T1000 (cell line): Measurements from ENCODE around the gene LDAF1.

Source experiments
- DNase-seq: peaks from one replicate; lab custom pipeline; 2025; ENCODE audit warnings: mixed read lengths; lab: John Stamatoyannopoulos, UW

LDAF1 gene

DNA sequence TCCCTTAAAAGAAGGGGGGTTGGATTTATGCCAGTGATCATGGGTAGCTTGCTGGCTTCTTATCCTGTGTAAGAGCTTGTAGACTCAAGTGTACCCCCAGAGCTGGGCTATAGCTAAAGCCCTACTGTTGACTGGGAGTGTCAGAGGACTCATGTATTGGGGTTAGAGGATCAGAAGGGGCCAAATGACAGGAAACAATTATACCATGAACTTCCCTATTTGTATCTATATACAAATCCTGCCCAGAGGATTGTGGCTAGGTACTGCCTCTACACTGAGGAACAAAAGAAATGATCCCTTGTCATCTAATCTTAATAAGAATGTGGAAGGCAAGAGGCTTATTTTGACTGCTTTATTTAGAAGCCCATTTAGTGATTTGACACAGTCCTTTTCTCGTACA, 38.6 kb downstream of the LDAF1 start:
- no peak for DNase-seq

DNA sequence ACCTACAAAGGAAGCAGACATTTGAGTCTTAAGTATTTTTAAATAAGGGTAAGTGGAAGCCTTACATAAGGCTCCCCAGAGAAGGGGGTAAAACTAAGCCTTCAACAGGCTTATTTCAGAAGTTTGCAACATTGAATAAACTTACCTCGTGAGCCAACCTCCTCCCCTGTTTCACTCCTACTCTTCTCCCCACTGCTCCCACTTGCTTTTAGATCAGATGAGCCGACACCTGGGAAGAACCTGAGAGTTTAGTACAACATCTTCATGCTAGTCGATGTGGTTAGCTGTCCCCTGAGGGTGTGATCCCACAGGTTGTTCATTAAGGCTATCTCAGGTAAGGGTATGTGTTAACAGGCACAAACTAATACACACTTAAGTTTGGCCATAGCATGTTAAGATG, 39.1 kb downstream of the LDAF1 start:
- DNase-seq: no peak

DNA sequence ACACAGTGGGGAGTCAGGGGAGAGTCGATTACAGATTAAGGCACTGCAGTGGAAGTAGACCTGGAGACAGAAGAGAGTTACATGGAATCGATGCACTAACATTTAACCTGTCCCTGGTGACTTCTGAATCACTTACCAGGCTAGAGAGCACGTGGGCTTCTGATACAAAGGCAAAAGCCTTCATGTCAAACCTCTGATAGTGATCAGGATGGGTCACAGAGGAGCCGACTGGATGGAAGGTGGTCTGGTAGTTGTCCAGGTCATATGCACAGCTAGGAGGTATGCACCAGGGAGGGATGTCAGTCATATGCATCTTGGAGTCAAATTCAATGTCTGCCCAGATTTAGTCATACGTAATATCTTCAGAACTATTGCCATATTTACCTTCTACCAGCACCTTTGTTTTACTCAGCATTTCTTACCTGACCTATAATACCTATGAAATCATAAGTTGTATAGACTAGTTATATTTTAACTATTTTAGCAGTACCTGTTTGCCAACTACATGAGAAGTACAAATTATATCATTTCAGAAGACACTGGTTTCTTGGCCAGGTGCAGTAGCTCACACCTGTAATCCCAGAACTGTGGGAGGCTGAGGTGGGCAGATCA, 41.2 kb downstream of the LDAF1 start:
- no peak for DNase-seq

GRCh38 chr16:21203155-21203797, 44.8 kb downstream of the LDAF1 start:
- no peak for DNase-seq

GRCh38 chr16:21205303-21205702, 46.8 kb downstream of the LDAF1 start:
- no peak for DNase-seq

DNA sequence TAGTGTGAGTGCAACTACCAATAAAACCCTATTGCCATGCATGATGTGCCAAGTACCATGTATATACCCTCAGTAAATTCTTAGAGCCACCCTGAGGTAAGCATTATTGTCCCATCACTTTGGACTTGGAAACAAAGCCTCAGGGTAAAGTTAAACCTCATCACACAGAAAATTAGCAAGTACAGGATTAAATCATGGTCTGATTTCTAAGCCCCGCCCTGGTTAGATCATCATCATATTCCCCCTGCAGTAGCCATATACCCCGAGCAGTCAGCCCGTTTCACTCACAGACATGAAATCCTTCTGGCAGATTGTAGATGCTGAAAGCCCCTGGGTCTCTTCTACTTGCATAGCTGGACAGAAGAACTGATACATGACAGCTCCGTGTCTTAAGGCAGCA, 48.1 kb downstream of the LDAF1 start:
- DNase-seq: no peak

- no peak for DNase-seq
Observed at GRCh38 chr16:21208446-21209230, 50.2 kb downstream of the LDAF1 start.

DNA sequence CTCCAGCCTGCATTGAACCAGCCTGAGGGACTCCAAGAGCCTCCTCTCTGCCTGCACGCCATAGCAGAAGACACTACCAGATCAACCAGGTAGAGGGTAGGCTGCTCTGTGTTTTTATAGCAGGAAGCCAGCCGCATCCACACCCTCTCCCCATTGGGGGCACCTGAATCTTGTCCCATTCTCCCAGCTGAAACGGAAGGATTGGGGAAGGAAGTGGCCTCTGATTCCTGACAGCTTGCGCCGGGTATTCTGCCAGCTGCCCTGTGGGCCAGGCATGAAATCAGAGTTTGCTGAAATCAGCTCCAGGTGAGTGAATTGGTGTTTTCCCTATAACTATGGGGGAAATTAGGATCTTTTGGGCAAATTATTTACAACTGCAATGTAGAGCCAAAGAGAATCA, 53.0 kb downstream of the LDAF1 start, which contains the start of gene ZP2:
Gene ZP2, minus strand, starts transcription at position 89 of the 400 bp plus-strand sequence. Its CDS starts 27 bp downstream, at position 62.
- DNase-seq: no peak

GRCh38 chr16:21214086-21214485, 55.6 kb downstream of the LDAF1 start:
- DNase-seq: no peak

- DNase-seq: no peak
Observed at GRCh38 chr16:21217121-21217520, 58.6 kb downstream of the LDAF1 start.

DNA sequence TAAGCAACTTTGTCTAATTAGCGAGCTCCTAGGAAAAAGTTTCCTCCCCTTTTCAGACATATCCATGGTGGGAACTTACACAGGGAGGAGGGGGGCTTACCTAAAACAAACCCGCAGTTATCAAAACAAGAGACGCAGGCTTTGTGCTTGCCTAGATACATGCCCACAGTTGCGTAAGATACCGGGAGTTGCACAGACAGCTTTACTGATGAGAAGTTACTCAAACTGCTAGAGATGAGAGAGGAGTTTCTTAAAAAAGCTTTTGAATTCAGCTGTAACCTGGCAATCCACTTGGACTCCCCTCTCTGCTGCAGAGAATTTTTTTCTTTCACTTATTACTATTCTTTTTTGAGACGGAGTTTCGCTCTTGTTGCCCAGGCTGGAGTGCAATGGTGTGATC, 59.7 kb downstream of the LDAF1 start:
- DNase-seq: no peak

- DNase-seq: no peak
Observed at GRCh38 chr16:21219551-21219950, 61.1 kb downstream of the LDAF1 start.

- DNase-seq: no peak
Observed at GRCh38 chr16:21222495-21223337, 64.2 kb downstream of the LDAF1 start.

GRCh38 chr16:21223787-21224186, 65.3 kb downstream of the LDAF1 start:
- no peak for DNase-seq

GRCh38 chr16:21224800-21225199, 66.3 kb downstream of the LDAF1 start:
- DNase-seq: no peak

DNA sequence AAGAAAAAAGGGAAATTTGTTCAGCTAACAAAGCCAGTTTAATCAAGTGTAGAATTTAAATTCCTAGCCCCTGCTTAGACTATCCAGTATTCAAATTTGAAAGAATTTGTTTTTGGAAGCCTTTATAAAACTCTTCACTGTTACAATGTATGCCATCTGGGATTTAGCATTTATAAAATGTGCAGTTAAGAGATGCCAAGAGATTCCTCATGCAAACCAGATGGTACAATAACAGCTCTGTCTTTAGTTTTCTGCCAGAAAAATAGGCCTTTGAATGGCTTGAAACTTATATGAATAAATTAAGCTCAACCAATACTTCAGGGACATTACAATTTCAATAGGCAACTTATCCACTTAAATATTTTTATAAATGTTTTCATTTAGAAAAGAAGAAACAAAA, 68.3 kb downstream of the LDAF1 start:
- DNase-seq: no peak

GRCh38 chr16:21227866-21228265, 69.4 kb downstream of the LDAF1 start:
- DNase-seq: no peak

GRCh38 chr16:21228361-21228872, 69.9 kb downstream of the LDAF1 start:
- DNase-seq: no peak
